Measurements from ENCODE around the gene MICU1.

- no peak for TF ChIP-seq MAX (IDR thresholded peaks at IDR 0.05)
- TF ChIP-seq ZBTB7A (IDR thresholded peaks at IDR 0.05; ENCODE audit: low read depth) = no peak
- TF ChIP-seq EP300 (IDR thresholded peaks at IDR 0.05; ENCODE audit: borderline replicate concordance) = no peak
- TF ChIP-seq TEAD4 (IDR thresholded peaks at IDR 0.05) = no peak
- no peak for TF ChIP-seq CREB1 (IDR thresholded peaks at IDR 0.05; ENCODE audit: low read depth)
- no peak for TF ChIP-seq FOXM1 (IDR thresholded peaks at IDR 0.05; ENCODE audit: borderline replicate concordance, low read depth)
- TF ChIP-seq EGR1 (IDR thresholded peaks at IDR 0.05) = no peak
- no peak for TF ChIP-seq CEBPB (IDR thresholded peaks at IDR 0.05)
- TF ChIP-seq USF1 (IDR thresholded peaks at IDR 0.05) = no peak
- TF ChIP-seq RAD21 (IDR thresholded peaks at IDR 0.05; ENCODE audit: low read depth) = no peak
- no peak for TF ChIP-seq TAF1 (IDR thresholded peaks at IDR 0.05; ENCODE audit: low read depth)
Measured at GRCh38 chr10:72499701-72500100, 126.2 kb downstream of the MICU1 start.

Measured in Ishikawa (cell line).